Activated CD4-positive, alpha-beta T cell treated with anti-CD3 and anti-CD28 coated beads, Interleukin-2, amount 10 ng/mL, durations not matched to agents 24 days and 14 days (primary cell): ENCODE results near the gene ETS1. TPM values are rescaled to one million over a fixed set of nuclear protein-coding genes. Genes with fewer than 3 reads are reported as not detected.

Source experiments
- DNase-seq: peaks from one replicate; pipeline ENCODE4 v3.0.0; 2022
- H3K27ac Mint-ChIP-seq: one replicate; pipeline ENCODE4 v1.8.0; 2022; ENCODE audit warnings: mild to moderate bottlenecking, mixed read lengths
- H3K27me3 Mint-ChIP-seq: one replicate; pipeline ENCODE4 v1.8.0; 2022; ENCODE audit warnings: mixed read lengths
- H3K36me3 Mint-ChIP-seq: one replicate; pipeline ENCODE4 v1.8.0; 2022; ENCODE audit warnings: low read depth, mild to moderate bottlenecking, mixed read lengths
- H3K4me1 Mint-ChIP-seq: one replicate; pipeline ENCODE4 v1.8.0; 2021; ENCODE audit warnings: mixed read lengths
- H3K4me3 Mint-ChIP-seq: one replicate; pipeline ENCODE4 v1.8.0; 2022; ENCODE audit warnings: mild to moderate bottlenecking, moderate library complexity, mixed read lengths
- H3K9me3 Mint-ChIP-seq: one replicate; pipeline ENCODE4 v1.8.0; 2021; ENCODE audit warnings: mixed read lengths
- intact Hi-C: fragments of 100-400 bp; cut with micrococcal nuclease; formaldehyde crosslinking; loops from one replicate; pipeline ENCODE4 v1.15.1; 2023
- total RNA-seq: library from RNA; stranded (reverse); gene quantifications from 2 replicates; pipeline ENCODE4 v1.2.3, GENCODE V29; 2022

Gene ETS1
- total RNA-seq, 1 donor from 2014 or later: 454 TPM

DNA sequence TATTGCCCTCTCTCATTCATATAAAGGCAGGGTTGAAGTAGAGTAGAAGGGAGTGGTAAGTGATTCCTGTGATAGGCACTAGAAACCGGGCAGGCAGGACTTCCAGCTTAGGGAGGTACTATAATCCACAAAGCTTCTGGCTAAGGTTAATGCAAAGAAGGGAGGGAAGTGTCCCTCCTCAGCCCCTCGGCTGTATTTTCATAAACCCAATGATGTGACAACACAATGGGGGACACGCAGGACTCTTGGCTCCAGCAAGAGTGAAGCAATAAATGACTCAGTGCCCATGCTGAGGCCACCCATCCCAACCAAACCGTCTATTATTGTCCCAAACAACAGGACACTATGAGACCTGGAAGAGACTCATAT, 90.7 kb downstream of the ETS1 start:
- peaks cover 92% of the 10 kb centered on the region for H3K4me1 Mint-ChIP-seq
- DNase-seq: peak; percentile 69
- peak overlapping the region; percentile 82 for H3K4me3 Mint-ChIP-seq
- H3K36me3 Mint-ChIP-seq: peaks cover 80% of the 10 kb centered on the region
- peak overlapping the region; percentile 96 for H3K27ac Mint-ChIP-seq
- no peaks in the 10 kb centered on the region for H3K27me3 Mint-ChIP-seq
- no peaks in the 10 kb centered on the region for H3K9me3 Mint-ChIP-seq
- intact Hi-C loops: loop anchor here (1.0 to 2.0 kb wide), 2 partner anchors 9 to 14 kb away; no protein-coding TSS in a partner anchor

DNA sequence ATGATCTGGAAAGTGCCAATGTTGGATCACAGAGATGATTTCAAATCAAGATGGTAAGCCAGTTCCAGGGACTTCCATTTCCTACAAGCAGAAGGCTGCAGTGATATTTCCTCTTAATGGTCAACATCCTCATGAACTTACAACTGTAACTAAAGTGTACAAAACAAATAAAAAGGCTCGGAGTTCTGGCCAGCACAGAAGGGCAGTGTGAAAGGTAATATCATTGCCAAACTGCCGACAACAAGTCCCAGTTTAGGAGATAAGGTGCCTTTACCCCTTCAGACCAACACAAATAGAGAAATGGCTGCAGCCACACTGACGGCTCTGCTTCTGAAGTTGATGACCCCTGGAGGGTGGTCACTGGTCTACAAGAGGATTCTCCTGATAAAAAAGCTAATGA, 91.1 kb downstream of the ETS1 start:
- intact Hi-C loops: loop anchor here (2.0 kb wide), 1 partner anchor 15 kb away; no protein-coding TSS in a partner anchor
- DNase-seq: peak; percentile 69
- H3K9me3 Mint-ChIP-seq: no peaks in the 10 kb centered on the region
- peak overlapping the region; percentile 96 for H3K27ac Mint-ChIP-seq
- peaks cover 80% of the 10 kb centered on the region for H3K36me3 Mint-ChIP-seq
- H3K27me3 Mint-ChIP-seq: no peaks in the 10 kb centered on the region
- peaks cover 92% of the 10 kb centered on the region for H3K4me1 Mint-ChIP-seq
- H3K4me3 Mint-ChIP-seq: peak overlapping the region; percentile 82

DNA sequence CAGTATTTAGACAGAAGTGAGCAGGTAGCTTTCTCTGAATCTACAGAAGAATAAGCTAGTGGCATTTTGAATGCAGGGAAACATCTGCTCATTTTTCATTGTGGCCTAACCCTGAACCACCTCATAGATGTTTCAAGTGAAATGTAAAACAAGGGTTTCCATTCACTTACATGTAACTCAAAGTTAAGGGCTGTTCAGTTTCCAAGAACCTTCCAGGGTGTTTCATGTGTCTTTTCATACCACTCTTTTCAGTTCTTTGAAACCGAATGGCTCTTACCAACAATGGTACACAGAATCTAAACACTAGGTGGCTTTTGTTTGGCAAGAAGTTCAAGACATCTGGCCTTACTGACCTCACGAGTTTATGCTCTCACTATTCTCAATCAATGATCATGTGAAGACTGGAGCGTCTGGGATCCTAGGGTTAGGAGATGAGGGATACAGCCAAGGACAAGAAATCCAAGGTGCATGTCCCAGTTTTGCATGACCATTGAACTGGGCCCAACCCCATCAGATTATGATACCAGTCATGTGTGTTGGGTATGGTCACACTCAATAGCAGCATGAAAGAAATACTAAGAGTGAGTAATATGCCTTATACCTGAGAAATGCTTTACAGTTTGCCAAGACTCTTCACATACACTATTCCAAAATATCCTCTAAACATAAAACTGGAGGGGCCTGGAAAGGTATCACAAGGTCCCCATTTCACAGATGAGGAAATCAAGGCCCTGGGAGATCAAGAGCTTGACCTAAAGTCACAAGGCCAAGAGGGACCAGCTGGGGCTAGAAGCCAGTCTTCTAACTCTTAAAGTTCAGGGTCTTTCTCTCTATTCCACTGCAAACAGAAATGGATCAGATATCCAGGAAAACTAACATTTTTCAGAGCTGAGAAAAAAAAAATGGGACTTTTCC, 92.7 kb downstream of the ETS1 start:
- Mint-ChIP-seq H3K36me3 (peaks cover 80% of the 10 kb centered on the region), H3K27me3 (no peaks in the 10 kb centered on the region), H3K27ac (peak overlapping the region; percentile 96), H3K4me1 (peaks cover 91% of the 10 kb centered on the region), H3K4me3 (peak overlapping the region; percentile 82), H3K9me3 (no peaks in the 10 kb centered on the region)
- intact Hi-C loops: loop anchor here (1.0 to 5.0 kb wide), 8 partner anchors 9 to 204 kb away; no protein-coding TSS in a partner anchor
- peak; percentile 82 for DNase-seq

DNA sequence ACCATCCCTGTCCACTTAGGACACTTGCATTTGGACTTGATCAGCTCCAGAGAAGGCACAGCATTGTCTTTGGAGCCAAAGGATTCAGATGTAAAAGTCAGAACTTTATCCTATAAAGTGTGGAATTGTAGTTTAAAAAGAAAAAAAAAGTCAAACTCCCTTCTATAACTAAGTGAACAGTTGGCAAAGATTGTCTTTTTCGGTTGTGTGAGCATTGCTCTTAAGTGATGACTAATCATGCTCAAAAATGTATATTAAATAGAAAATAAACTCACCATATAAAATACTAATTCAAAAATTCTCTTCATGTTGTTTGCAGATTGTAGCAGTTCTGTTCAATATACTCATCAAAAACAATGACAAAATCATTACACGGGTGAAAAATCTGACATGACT, 93.8 kb downstream of the ETS1 start:
- Mint-ChIP-seq H3K27ac (peak overlapping the region; percentile 95), H3K36me3 (peaks cover 80% of the 10 kb centered on the region), H3K4me3 (peak overlapping the region; percentile 56), H3K4me1 (peaks cover 91% of the 10 kb centered on the region), H3K27me3 (no peaks in the 10 kb centered on the region), H3K9me3 (no peaks in the 10 kb centered on the region)
- intact Hi-C loops: loop anchor here (5.0 kb wide), 1 partner anchor 191 kb away; no protein-coding TSS in a partner anchor
- no peak for DNase-seq

DNA sequence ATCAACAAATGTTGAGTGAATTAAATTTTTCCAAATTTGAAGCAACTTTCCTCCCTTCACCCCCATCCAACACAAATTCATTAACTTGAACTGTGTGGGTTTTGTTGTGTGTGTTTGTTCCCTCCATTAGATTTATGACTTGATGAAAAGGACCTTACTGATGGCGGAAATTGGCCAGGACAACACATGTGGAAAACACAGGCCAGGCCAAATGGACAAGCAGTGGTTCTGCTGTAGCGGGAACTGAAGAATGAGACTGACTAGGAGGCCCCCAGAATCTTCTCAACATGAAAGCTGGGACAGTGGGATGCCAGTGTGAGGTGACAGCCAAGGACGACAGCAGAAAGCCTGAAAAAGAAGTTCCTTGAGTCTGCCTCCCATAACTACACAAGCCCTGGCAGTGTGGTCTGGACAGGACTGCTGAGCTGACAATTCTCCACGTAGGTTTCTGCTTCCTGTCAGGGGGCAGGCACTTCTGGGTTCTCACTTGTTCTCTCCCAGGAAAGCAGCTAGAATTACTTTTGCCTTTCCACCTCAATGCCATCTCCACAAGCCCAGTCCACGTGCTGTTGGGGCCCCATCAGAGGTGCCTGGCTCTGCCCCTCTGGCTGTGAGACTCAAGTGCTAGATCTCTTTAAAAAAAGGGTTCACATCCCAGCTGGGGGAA, 94.3 kb downstream of the ETS1 start:
- Mint-ChIP-seq H3K27ac (peak overlapping the region; percentile 95), H3K36me3 (peaks cover 81% of the 10 kb centered on the region), H3K27me3 (no peaks in the 10 kb centered on the region), H3K4me3 (peak overlapping the region; percentile 56), H3K9me3 (no peaks in the 10 kb centered on the region), H3K4me1 (peaks cover 93% of the 10 kb centered on the region)
- intact Hi-C loops: loop anchor here (5.0 kb wide), 1 partner anchor 191 kb away; no protein-coding TSS in a partner anchor
- DNase-seq: peak; percentile 86

DNA sequence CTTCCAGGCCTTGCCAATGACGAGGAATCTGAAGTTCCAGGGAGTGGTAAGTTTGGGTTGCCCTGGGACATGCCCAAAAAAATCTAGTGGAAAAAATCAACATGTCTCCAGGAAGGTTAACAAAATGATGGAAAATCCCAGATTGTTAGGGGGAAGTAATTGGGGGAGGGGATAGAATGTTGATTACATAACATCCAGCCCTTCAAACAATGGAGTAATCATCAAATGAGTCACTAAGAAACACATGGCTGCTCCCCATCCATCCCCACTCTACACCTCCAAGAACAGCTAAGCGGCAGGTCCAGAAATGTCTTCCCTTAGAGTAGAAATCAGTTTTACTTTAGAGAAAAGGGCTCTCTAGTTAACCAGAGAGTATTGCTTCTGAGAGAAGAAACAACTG, 94.9 kb downstream of the ETS1 start:
- Mint-ChIP-seq H3K27me3 (no peaks in the 10 kb centered on the region), H3K4me3 (peak overlapping the region; percentile 56), H3K36me3 (peaks cover 80% of the 10 kb centered on the region), H3K4me1 (peaks cover 91% of the 10 kb centered on the region), H3K27ac (peak overlapping the region; percentile 95), H3K9me3 (no peaks in the 10 kb centered on the region)
- intact Hi-C loops: loop anchor here (5.0 kb wide), 1 partner anchor 190 kb away; no protein-coding TSS in a partner anchor
- no peak for DNase-seq

DNA sequence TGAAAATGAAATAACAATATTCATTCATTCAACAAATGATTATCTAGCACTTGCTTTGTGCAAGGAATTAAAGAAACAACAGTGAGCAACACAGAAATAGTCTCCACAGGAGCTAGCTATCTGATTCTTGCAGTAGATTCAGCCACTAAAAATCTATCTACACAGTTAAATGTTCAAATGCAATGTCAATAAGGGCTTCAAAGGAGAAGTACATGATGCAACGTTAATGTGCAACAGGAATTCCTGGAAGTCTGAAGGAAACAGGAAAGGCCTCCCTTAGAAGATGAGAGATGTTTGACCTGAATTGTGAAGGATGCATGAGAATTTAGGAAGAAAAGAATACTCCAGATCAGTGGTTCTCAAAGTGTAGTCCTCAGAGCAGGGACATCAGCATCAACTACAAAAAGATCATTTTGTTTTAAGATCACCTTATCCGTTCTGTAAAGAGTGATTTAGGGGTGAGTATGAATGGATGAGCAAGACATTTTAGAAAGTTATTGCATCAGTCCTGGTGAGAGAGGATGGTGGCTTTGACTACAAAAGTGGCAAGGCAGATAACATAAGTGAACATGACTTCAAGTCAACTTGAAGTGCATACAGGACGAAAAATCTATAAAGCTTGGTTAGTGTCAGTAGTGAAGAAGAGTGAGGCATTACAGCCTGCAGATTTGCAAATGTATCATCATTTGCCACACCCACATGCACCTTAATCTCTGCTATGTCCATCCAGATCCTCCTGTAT, 96.0 kb downstream of the ETS1 start:
- Mint-ChIP-seq H3K27me3 (no peaks in the 10 kb centered on the region), H3K36me3 (peaks cover 78% of the 10 kb centered on the region), H3K27ac (peak overlapping the region; percentile 95), H3K4me1 (peaks cover 89% of the 10 kb centered on the region), H3K4me3 (peak overlapping the region; percentile 56), H3K9me3 (no peaks in the 10 kb centered on the region)
- intact Hi-C loops: loop anchor here (5.0 kb wide), 1 partner anchor 189 kb away; no protein-coding TSS in a partner anchor
- DNase-seq: peak; percentile 66

DNA sequence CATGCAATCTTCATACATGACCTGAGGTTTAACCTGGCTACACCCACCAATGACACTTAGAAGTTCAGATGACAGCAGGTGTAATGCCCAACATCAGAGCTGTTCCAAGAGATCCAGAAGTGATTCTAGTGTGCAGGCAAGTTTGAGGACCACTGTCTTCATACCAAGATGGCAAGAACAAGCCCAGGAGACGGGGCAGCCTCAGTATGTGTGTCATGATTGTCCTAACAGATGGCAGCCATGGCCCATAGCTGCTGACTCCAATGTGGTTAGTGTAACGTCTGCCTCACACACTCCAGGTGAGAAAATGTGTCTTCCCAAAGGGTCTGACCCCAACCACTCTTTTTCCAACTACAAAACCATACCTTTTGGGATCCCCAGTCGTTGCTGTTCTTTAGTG, 97.3 kb downstream of the ETS1 start:
- Mint-ChIP-seq H3K4me3 (peak overlapping the region; percentile 70), H3K9me3 (no peaks in the 10 kb centered on the region), H3K4me1 (peaks cover 90% of the 10 kb centered on the region), H3K36me3 (peaks cover 81% of the 10 kb centered on the region), H3K27me3 (no peaks in the 10 kb centered on the region), H3K27ac (peak overlapping the region; percentile 95)
- intact Hi-C loops: loop anchor here (5.0 kb wide), 1 partner anchor 188 kb away; no protein-coding TSS in a partner anchor
- peak; percentile 64 for DNase-seq

DNA sequence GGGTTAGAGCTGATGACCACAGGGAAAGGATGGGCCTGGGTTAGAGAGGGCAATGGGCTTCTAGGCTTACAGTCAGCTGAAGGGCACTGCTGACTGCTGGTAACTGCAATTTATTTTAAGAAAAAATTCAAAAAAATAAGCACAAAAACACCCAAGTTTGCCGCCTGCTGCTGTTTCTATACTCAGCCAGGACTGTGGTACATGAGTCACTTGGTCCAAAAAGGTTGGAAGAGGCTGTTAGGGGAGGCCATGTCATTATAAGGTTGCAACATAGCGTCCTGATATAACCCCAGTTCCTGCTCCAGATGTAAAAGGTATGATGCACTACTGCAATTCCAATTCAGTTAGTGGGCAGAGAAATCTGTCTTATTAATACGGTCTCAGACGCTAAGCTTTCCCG, 98.9 kb downstream of the ETS1 start:
- H3K27me3 Mint-ChIP-seq: no peaks in the 10 kb centered on the region
- H3K4me3 Mint-ChIP-seq: peak overlapping the region; percentile 70
- intact Hi-C loops: loop anchor here (1.0 to 2.0 kb wide), 2 partner anchors 16 to 18 kb away; no protein-coding TSS in a partner anchor
- H3K4me1 Mint-ChIP-seq: peaks cover 92% of the 10 kb centered on the region
- H3K9me3 Mint-ChIP-seq: no peaks in the 10 kb centered on the region
- H3K27ac Mint-ChIP-seq: peak overlapping the region; percentile 95
- no peak for DNase-seq
- H3K36me3 Mint-ChIP-seq: peaks cover 88% of the 10 kb centered on the region

DNA sequence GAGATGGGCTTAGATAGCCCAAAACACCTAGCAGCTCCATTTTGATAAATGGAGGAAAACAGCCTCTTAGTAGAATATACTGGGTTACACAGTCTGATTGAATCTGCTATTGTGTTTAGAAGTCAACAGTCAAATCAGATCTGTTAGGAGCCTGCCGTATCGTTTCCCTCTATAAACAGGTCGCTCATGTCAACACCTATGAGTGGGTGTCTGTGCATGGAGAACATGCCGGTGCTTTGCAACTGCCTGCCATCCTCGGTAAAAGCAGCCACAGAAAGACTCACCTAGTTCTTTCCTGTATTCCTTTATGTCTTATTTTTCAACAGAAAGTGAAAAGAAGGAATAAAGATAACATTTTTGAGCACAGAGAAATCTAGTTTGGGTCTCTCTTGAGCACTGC, 99.4 kb downstream of the ETS1 start:
- DNase-seq: peak; percentile 74
- Mint-ChIP-seq H3K4me3 (peak overlapping the region; percentile 70), H3K36me3 (peaks cover 89% of the 10 kb centered on the region), H3K4me1 (peaks cover 92% of the 10 kb centered on the region), H3K27me3 (no peaks in the 10 kb centered on the region), H3K9me3 (no peaks in the 10 kb centered on the region), H3K27ac (peak overlapping the region; percentile 95)
- intact Hi-C loops: loop anchor here (1.0 to 2.0 kb wide), 2 partner anchors 17 to 18 kb away; no protein-coding TSS in a partner anchor

DNA sequence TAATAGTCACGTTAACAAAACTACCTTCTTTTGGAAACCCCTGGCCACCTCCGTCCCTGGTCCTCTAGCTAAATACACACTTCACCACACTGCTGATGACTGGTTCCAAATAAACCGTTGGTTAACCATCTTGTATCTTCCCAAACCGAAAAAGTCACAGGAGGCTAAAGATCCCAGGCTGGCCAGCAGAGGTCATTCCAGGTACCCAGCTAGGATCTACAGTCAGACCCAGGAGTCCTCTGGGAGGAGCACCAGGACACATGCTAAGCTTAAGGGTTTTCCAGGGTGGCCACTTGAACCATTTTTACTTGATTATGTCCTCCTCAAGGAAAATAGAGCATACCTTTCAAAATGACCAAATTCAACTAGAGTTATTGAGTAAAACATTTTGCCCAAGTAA, 103.2 kb downstream of the ETS1 start:
- intact Hi-C loops: no loop called here
- H3K4me3 Mint-ChIP-seq: peak overlapping the region; percentile 85
- no peaks in the 10 kb centered on the region for H3K27me3 Mint-ChIP-seq
- peak overlapping the region; percentile 96 for H3K27ac Mint-ChIP-seq
- H3K4me1 Mint-ChIP-seq: peaks cover 92% of the 10 kb centered on the region
- peak; percentile 60 for DNase-seq
- peaks cover 92% of the 10 kb centered on the region for H3K36me3 Mint-ChIP-seq
- no peaks in the 10 kb centered on the region for H3K9me3 Mint-ChIP-seq

DNA sequence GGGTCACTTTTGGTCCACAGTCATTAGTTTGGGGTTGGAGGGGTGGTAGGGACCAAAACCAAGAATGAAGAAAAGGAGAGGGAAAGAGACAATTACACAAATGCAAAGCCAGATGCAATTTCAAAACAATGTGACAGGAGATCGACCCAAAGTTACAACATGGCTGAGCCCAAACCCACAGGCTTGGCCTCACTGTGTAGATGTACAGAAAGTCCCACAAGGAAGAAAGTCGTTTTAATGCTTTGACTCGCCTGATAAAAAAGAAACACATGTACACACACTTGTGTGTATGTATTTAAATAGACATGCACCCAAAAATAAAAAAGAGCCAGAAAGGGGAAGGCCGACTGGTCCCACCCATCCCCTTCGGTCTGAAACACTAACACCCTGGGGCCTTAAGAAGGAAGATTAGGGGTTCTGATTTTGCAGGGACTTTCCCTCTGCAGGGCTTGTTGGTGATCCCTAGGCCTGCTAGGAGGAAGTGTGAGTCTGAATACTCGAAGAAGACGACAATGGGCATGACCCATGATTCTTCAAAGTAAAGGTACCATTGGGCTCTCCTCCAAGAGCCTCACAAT, 104.1 kb downstream of the ETS1 start:
- Mint-ChIP-seq H3K4me1 (peaks cover 92% of the 10 kb centered on the region), H3K9me3 (no peaks in the 10 kb centered on the region), H3K27me3 (no peaks in the 10 kb centered on the region), H3K4me3 (peak overlapping the region; percentile 85), H3K27ac (peak overlapping the region; percentile 96), H3K36me3 (peaks cover 94% of the 10 kb centered on the region)
- peak; percentile 84 for DNase-seq
- intact Hi-C loops: no loop called here
